ENCODE measurements around the gene CATSPER1. TPM values are rescaled to one million over a fixed set of nuclear protein-coding genes. Genes with fewer than 3 reads are reported as not detected.

Gene CATSPER1
- total RNA-seq, 4 donors from 2014 or later, result 0.12 TPM; not detected in 3

GRCh38 chr11:66006134-66006890, 20.0 kb downstream of the CATSPER1 start:
- peaks cover 3 to 17% (median 8%) of the 10 kb centered on the region in 3 donors for H3K4me1 ChIP-seq
- H3K36me3 ChIP-seq, result peaks cover 0 to 26% of the 10 kb centered on the region in 2 donors
- WGBS, 2 donors (ENCODE audit: low coverage in 1 of 2), result 76 to 78% methylated on average over 5 to 7 of the region's 13 CpGs
- ATAC-seq, result no peak
- H3K27me3 ChIP-seq, result peaks cover under 1% of the 10 kb centered on the region
- no peaks in the 10 kb centered on the region for H3K9me3 ChIP-seq
- no peak overlapping the region for H3K4me3 ChIP-seq
- H3K27ac ChIP-seq, result no peak overlapping the region
- TF ChIP-seq POLR2A (IDR thresholded peaks at IDR 0.05) (no peak), CTCF (IDR thresholded peaks at IDR 0.05) (no peak), POLR2AphosphoS5 (IDR thresholded peaks at IDR 0.05) (no peak)

GRCh38 chr11:66004186-66004585, 22.1 kb downstream of the CATSPER1 start:
- TF ChIP-seq POLR2A (IDR thresholded peaks at IDR 0.05) (no peak), POLR2AphosphoS5 (IDR thresholded peaks at IDR 0.05) (no peak)
- H3K27me3 ChIP-seq, result no peaks in the 10 kb centered on the region
- ATAC-seq, result no peak
- no peak overlapping the region for H3K4me3 ChIP-seq
- H3K27ac ChIP-seq, result peak overlapping the region in 1 of 4 donors; percentile 12
- H3K9me3 ChIP-seq, result no peaks in the 10 kb centered on the region
- WGBS, 2 donors (ENCODE audit: low coverage in 1 of 2), result 66 to 83% methylated on average over 1 to 3 of the region's 4 CpGs
- peaks cover 3 to 38% (median 22%) of the 10 kb centered on the region in 3 donors for H3K4me1 ChIP-seq
- peaks cover 3 to 39% of the 10 kb centered on the region in 2 donors for H3K36me3 ChIP-seq

GRCh38 chr11:66003291-66003690, 23.0 kb downstream of the CATSPER1 start:
- no peak for ATAC-seq
- H3K36me3 ChIP-seq, result peaks cover 3 to 48% of the 10 kb centered on the region in 2 donors
- peak overlapping the region; percentile 64 to 94 (median 90) for H3K27ac ChIP-seq
- TF ChIP-seq POLR2AphosphoS5 (IDR thresholded peaks at IDR 0.05) (no peak), EP300 (IDR thresholded peaks at IDR 0.05) (no peak), CTCF (IDR thresholded peaks at IDR 0.05) (no peak), POLR2A (IDR thresholded peaks at IDR 0.05) (no peak)
- H3K4me1 ChIP-seq, result peaks cover 3 to 38% (median 22%) of the 10 kb centered on the region in 3 donors
- 56 to 63% methylated on average over 3 to 4 of the region's 6 CpGs for WGBS, 2 donors (ENCODE audit: low coverage in 1 of 2)
- H3K9me3 ChIP-seq, result no peaks in the 10 kb centered on the region
- H3K27me3 ChIP-seq, result no peaks in the 10 kb centered on the region
- peak overlapping the region in 1 of 2 donors; percentile 86 for H3K4me3 ChIP-seq

GRCh38 chr11:66002648-66003225, 23.5 kb downstream of the CATSPER1 start:
- peak overlapping the region; percentile 77 to 86 for H3K4me3 ChIP-seq
- H3K4me1 ChIP-seq, result peaks cover 3 to 38% (median 22%) of the 10 kb centered on the region in 3 donors
- H3K36me3 ChIP-seq, result peaks cover 3 to 53% of the 10 kb centered on the region in 2 donors
- peak overlapping the region; percentile 64 to 94 (median 90) for H3K27ac ChIP-seq
- no peaks in the 10 kb centered on the region for H3K27me3 ChIP-seq
- TF ChIP-seq POLR2AphosphoS5 (IDR thresholded peaks at IDR 0.05) (peak; percentile 42), POLR2A (IDR thresholded peaks at IDR 0.05) (peak; percentile 12 to 44), CTCF (IDR thresholded peaks at IDR 0.05) (peak in 2 of 4 experiments; percentile 27 to 49), EP300 (IDR thresholded peaks at IDR 0.05) (no peak)
- no peaks in the 10 kb centered on the region for H3K9me3 ChIP-seq
- ATAC-seq, result peak; percentile 69
- 0 to 20% methylated on average over 1 to 2 of the region's 40 CpGs for WGBS, 2 donors (ENCODE audit: low coverage in 1 of 2)

- Histone ChIP-seq H3K4me3 (peak within 1 kb of the TSS; percentile 77 to 86), H3K9me3 (no peaks in the 10 kb centered on the region), H3K4me1 (peaks cover 3 to 38% (median 22%) of the 10 kb centered on the region in 3 donors), H3K36me3 (peaks cover 3 to 60% of the 10 kb centered on the region in 2 donors), H3K27ac (peak within 1 kb of the TSS; percentile 64 to 94 (median 90)), H3K27me3 (no peaks in the 10 kb centered on the region)
- peak; percentile 90 for ATAC-seq
- WGBS, 2 donors (ENCODE audit: low coverage in 1 of 2), result 0% methylated on average over 1 of the region's 55 CpGs; no CpG with 5 or more reads in 1 of the 2 donors
- TF ChIP-seq POLR2A (IDR thresholded peaks at IDR 0.05) (peak; percentile 22 to 42), POLR2AphosphoS5 (IDR thresholded peaks at IDR 0.05) (peak; percentile 79), EP300 (IDR thresholded peaks at IDR 0.05) (no peak), CTCF (IDR thresholded peaks at IDR 0.05) (no peak)
Measured at GRCh38 chr11:66001942-66002647, 24.2 kb downstream of the CATSPER1 start, which contains the start of the genes BANF1 and EIF1AD. Gene BANF1 (plus strand): TSS chr11:66002503. CDS start chr11:66003251, 748 bp downstream. Gene EIF1AD (minus strand): TSS chr11:66002157. CDS start chr11:66000389, 1,768 bp downstream.

All from gastroesophageal sphincter (tissue), 4 donors.